GM15510 (cell line): Measurements from ENCODE around the gene DDX23.

Experiments used
- POLR2A ChIP-seq: IDR thresholded peaks from 3 replicates; pipeline ENCODE4 v1.6.1; 2011; ENCODE audit warnings: borderline replicate concordance; ENCODE audit not compliant: insufficient read length; ENCODE audit errors: extremely low read depth

Gene DDX23

DNA sequence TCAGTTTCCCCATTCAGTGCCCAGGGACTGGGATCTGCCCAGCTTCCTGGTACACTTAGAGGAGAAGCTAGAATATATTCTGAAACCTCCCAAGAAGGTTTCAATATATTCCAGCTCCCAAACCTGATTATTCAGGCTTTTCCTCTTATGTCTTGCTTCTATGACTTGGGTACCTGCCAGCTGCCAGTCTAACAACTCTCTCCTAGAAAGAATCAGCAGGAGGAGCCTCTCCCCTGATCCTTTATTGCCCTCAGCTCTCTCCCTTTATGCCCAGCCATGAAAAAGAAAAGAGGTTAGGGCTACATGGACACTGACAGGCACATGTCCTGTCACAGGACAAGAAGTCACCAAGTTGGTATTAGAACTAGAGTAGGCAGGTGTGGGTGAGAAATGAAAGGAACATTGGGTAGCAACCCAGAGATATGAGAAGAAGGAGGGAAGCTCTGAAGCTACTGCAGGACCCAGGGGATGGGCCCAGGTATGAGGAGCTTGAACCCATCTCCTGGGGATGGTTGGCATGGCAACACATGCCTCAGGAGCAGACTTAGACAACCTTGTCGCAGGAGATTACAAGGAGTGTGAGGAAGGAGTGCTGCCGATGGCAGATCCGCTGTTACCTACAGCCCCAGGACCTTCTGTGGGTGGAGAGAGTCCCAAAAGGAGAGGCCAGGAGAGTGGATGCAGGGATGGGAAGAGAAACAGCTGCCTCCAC, 35.7 kb downstream of the DDX23 start:
- TF ChIP-seq POLR2A = no peak

DNA sequence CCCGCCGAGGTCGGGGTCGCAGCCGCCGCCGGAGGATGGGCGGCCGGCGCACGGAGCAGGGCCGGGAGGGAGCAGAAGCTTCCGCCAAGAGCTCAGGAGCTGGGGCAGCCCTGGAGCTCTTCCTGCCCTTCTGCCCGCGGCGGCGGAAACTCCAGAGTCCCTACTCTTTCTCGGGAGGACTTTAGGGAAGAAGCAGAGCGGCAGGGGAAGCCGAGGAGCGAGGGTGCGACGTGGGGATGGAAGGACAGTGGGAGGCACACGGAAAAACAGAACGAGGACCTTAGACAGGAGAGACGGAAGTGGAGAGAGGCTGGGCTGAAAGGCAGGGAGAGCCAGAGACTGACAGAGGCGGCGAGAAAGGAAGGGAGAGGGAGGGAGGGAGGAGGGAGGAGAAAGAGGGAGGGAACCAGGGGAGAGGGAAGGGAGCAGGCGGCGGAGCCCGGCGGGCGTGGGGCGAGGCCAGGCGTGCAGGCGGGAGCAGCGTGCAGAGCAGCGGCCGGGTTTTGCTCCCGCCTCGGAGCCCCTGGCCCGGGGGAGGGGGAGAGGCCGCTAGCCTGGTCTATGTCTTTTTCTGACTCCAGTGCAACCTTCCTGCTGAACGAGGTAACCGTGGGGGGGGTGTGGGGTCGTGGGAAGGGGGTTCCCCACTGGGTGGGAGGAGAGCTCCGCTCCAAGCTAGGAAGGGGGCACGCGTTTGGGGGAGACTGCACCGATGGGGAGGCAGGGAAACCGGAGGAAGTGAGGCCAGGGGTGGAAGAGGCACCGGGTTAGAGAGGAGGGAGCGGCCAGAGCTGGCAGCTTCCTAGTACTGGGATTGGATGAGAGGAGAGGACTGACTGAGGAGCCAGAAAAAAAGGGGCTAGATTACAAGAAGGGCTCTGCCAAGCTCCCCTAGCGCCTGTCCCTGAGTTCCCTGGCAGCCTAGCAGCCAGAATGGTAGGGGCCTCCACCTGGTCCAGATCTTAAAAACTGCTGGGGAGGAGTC, 36.5 kb downstream of the DDX23 start:
- no peak for TF ChIP-seq POLR2A

DNA sequence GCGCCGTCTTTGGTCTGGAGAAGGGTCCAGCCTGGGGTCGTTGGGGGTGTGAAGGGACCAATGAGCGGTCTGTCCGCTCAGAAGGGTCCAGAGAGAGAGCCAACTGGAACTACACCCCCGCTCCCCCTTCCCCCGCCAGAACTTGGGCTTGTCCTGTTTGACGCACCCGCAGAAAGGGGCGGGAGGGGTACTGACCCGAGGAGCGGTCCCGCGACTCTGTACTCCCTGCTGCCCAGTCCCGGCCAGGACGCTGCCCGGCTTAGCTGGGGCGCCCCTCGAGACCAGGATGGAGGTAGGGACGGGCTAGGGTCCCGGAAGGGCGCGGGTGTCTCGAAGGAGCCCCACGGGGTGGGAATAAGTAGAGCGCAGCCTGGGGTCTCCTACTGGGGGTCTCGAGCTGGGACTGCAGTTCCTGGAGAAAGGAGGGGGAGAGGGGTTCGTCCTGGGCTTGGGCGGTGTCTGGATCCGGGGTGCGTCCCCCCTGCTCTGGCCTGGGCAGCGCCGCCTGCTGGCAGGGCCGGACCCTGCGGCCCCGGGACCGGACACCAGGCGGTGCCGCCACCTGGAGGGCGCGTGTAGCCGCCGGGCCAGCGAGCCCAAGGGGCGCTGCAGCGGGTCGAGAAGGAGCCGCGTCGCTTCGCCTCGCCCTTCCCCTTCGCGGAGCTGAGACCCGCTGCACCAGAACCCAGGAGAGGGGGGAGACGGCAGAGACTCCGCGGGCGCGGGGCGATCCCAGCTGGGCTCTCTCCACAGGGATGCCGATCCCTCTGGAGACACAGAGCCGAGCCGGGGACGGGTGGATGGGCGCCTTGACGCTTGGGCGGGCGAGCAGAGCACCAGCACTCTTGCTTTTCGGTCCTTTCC, 37.5 kb downstream of the DDX23 start:
- peak; percentile 64 for TF ChIP-seq POLR2A

GRCh38 chr12:48813465-48814261, 38.3 kb downstream of the DDX23 start:
- TF ChIP-seq POLR2A = no peak

GRCh38 chr12:48812389-48812788, 39.6 kb downstream of the DDX23 start:
- no peak for TF ChIP-seq POLR2A

GRCh38 chr12:48811437-48812090, 40.4 kb downstream of the DDX23 start:
- TF ChIP-seq POLR2A = no peak

- no peak for TF ChIP-seq POLR2A
Observed at GRCh38 chr12:48810903-48811431, 41.0 kb downstream of the DDX23 start.

DNA sequence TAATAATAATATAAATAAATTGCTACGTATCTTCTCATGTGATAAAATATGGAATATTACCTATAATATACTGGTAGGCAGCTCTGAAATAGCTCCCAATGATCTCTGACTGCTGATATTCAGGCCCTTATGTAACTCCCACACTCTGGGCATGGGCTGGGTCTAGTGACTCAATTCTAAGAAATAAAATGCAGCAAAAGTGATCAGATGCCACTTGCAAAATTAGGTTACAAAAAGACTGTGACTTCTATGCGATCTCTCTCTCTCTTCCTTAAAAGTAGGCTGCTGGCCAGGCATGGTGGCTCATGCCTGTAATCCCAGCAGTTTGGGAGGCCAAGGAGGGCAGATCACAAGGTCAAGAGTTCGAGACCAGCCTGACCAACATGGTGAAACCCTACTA, 44.0 kb downstream of the DDX23 start:
- TF ChIP-seq POLR2A = no peak

GRCh38 chr12:48803675-48804074, 48.3 kb downstream of the DDX23 start:
- TF ChIP-seq POLR2A = no peak

GRCh38 chr12:48800971-48801370, 51.0 kb downstream of the DDX23 start:
- TF ChIP-seq POLR2A = no peak

GRCh38 chr12:48800457-48800856, 51.5 kb downstream of the DDX23 start:
- TF ChIP-seq POLR2A = no peak

GRCh38 chr12:48796976-48797375, 55.0 kb downstream of the DDX23 start:
- TF ChIP-seq POLR2A = no peak

- TF ChIP-seq POLR2A = no peak
Observed at GRCh38 chr12:48795550-48796455, 56.2 kb downstream of the DDX23 start.

GRCh38 chr12:48794870-48795269, 57.1 kb downstream of the DDX23 start:
- TF ChIP-seq POLR2A = no peak
